Type B pancreatic cell (in vitro differentiated cells): ENCODE data around the gene GHR. TPM values are rescaled to one million over a fixed set of nuclear protein-coding genes. Genes with fewer than 3 reads are reported as not detected.
"Not testable (repeated sequence)": the region's sequence is repeated elsewhere in the genome, so short reads cannot be mapped to it uniquely, and the experiment has no call there.

ENCODE experiments used
- DNase-seq: peaks from one replicate; pipeline ENCODE4 v3.0.0; 2021; ENCODE audit warnings: mixed read lengths; ENCODE audit not compliant: unreplicated experiment; ENCODE audit errors: extremely low spot score
- H3K27ac Mint-ChIP-seq: 2 replicates; pipeline ENCODE4 v1.8.0; 2021; ENCODE audit warnings: mild to moderate bottlenecking, mixed read lengths
- H3K27me3 Mint-ChIP-seq: 2 replicates; pipeline ENCODE4 v1.8.0; 2021; ENCODE audit warnings: mixed read lengths
- H3K36me3 Mint-ChIP-seq: 2 replicates; pipeline ENCODE4 v1.8.0; 2021; ENCODE audit warnings: mixed read lengths
- H3K4me1 Mint-ChIP-seq: one replicate; pipeline ENCODE4 v1.8.0; 2021; ENCODE audit warnings: mixed read lengths; ENCODE audit not compliant: unreplicated experiment
- H3K4me3 Mint-ChIP-seq: 2 replicates; pipeline ENCODE4 v1.8.0; 2021; ENCODE audit warnings: mild to moderate bottlenecking, mixed read lengths
- H3K9me3 Mint-ChIP-seq: 2 replicates; pipeline ENCODE4 v1.8.0; 2021; ENCODE audit warnings: mixed read lengths
- CTCF ChIP-seq: fragments of 200-600 bp; sonication (generic); conservative IDR thresholded peaks from 2 replicates; pipeline ENCODE4 v1.5.0; 2021; ENCODE audit warnings: antibody characterized with exemption, mild to moderate bottlenecking
- total RNA-seq: library from RNA; stranded (reverse); gene quantifications from 2 replicates; pipeline ENCODE4 v1.2.1, GENCODE V29; 2021; ENCODE audit warnings: low replicate concordance

The GHR gene
- total RNA-seq, 1 donor from 2014 or later: 2.6 TPM

GRCh38 chr5:42655982-42656650, 232.9 kb downstream of the GHR start:
- Mint-ChIP-seq H3K4me3 (no peak overlapping the region), H3K27me3 (no peaks in the 10 kb centered on the region), H3K4me1 (no peaks in the 10 kb centered on the region), H3K36me3 (no peaks in the 10 kb centered on the region), H3K9me3 (no peaks in the 10 kb centered on the region), H3K27ac (peak overlapping the region; percentile 35)
- TF ChIP-seq CTCF: no peak
- DNase-seq: no peak

- H3K9me3 Mint-ChIP-seq: no peaks in the 10 kb centered on the region
- H3K27me3 Mint-ChIP-seq: no peaks in the 10 kb centered on the region
- H3K4me1 Mint-ChIP-seq: no peaks in the 10 kb centered on the region
- peak; percentile 30 for TF ChIP-seq CTCF
- no peak for DNase-seq
- peak overlapping the region; percentile 35 for H3K27ac Mint-ChIP-seq
- H3K4me3 Mint-ChIP-seq: no peak overlapping the region
- H3K36me3 Mint-ChIP-seq: no peaks in the 10 kb centered on the region
Observed at GRCh38 chr5:42656651-42657015, 233.4 kb downstream of the GHR start.

- not testable (repeated sequence) for H3K9me3 Mint-ChIP-seq, H3K27me3 Mint-ChIP-seq, H3K36me3 Mint-ChIP-seq, H3K4me3 Mint-ChIP-seq, DNase-seq, H3K4me1 Mint-ChIP-seq, H3K27ac Mint-ChIP-seq
Observed at GRCh38 chr5:42659869-42660268, 236.6 kb downstream of the GHR start.

- Mint-ChIP-seq H3K36me3 (no peaks in the 10 kb centered on the region), H3K27me3 (no peaks in the 10 kb centered on the region), H3K4me3 (no peak overlapping the region), H3K27ac (no peak overlapping the region), H3K9me3 (no peaks in the 10 kb centered on the region), H3K4me1 (no peaks in the 10 kb centered on the region)
- no peak for TF ChIP-seq CTCF
- no peak for DNase-seq
Observed at GRCh38 chr5:42665857-42666256, 242.6 kb downstream of the GHR start.

- no peak overlapping the region for H3K4me3 Mint-ChIP-seq
- TF ChIP-seq CTCF: no peak
- DNase-seq: no peak
- H3K36me3 Mint-ChIP-seq: no peaks in the 10 kb centered on the region
- H3K27ac Mint-ChIP-seq: no peak overlapping the region
- H3K9me3 Mint-ChIP-seq: no peaks in the 10 kb centered on the region
- H3K4me1 Mint-ChIP-seq: no peaks in the 10 kb centered on the region
- H3K27me3 Mint-ChIP-seq: no peaks in the 10 kb centered on the region
Observed at GRCh38 chr5:42666869-42667268, 243.6 kb downstream of the GHR start.

GRCh38 chr5:42668254-42668653, 245.0 kb downstream of the GHR start:
- no peaks in the 10 kb centered on the region for H3K9me3 Mint-ChIP-seq
- DNase-seq: no peak
- H3K36me3 Mint-ChIP-seq: no peaks in the 10 kb centered on the region
- H3K4me3 Mint-ChIP-seq: no peak overlapping the region
- no peaks in the 10 kb centered on the region for H3K4me1 Mint-ChIP-seq
- no peaks in the 10 kb centered on the region for H3K27me3 Mint-ChIP-seq
- no peak overlapping the region for H3K27ac Mint-ChIP-seq
- no peak for TF ChIP-seq CTCF
